HG03520 (cell line): ENCODE results near the gene CNTNAP2.
"Not testable (repeated sequence)": the region's sequence is repeated elsewhere in the genome, so short reads cannot be mapped to it uniquely, and the experiment has no call there.

Experiments used
- ATAC-seq: cut with Tn5 transposase; IDR thresholded peaks from one replicate; pipeline ENCODE4 v1.9.1; 2021; ENCODE audit warnings: mild to moderate bottlenecking, moderate library complexity; ENCODE audit not compliant: unreplicated experiment

The CNTNAP2 gene

GRCh38 chr7:148262721-148263229 is 2146.2 kb downstream of the CNTNAP2 start:
- peak; percentile 75 for ATAC-seq

- peak; percentile 43 for ATAC-seq
These were observed 2148.4 kb downstream of the CNTNAP2 start for GRCh38 chr7:148264933-148265557.

GRCh38 chr7:148265896-148266295 is 2149.3 kb downstream of the CNTNAP2 start:
- no peak for ATAC-seq

GRCh38 chr7:148266795-148267194 is 2150.2 kb downstream of the CNTNAP2 start:
- ATAC-seq = no peak

GRCh38 chr7:148270576-148270975 is 2154.0 kb downstream of the CNTNAP2 start:
- no peak for ATAC-seq

- no peak for ATAC-seq
These were observed 2157.5 kb downstream of the CNTNAP2 start for GRCh38 chr7:148274118-148274517.

- no peak for ATAC-seq
These were observed 2158.8 kb downstream of the CNTNAP2 start for GRCh38 chr7:148275359-148275890.

GRCh38 chr7:148276314-148277041 is 2159.9 kb downstream of the CNTNAP2 start:
- ATAC-seq = peak; percentile 55

- ATAC-seq = no peak
These were observed 2160.6 kb downstream of the CNTNAP2 start for GRCh38 chr7:148277042-148277660.

- ATAC-seq = no peak
These were observed 2169.5 kb downstream of the CNTNAP2 start for GRCh38 chr7:148286150-148286549.

- ATAC-seq = no peak
These were observed 2170.9 kb downstream of the CNTNAP2 start for GRCh38 chr7:148287538-148287937.

GRCh38 chr7:148288592-148289151 is 2172.1 kb downstream of the CNTNAP2 start:
- ATAC-seq = no peak

GRCh38 chr7:148289630-148290029 is 2173.0 kb downstream of the CNTNAP2 start:
- peak; percentile 80 for ATAC-seq

GRCh38 chr7:148290538-148290937 is 2173.9 kb downstream of the CNTNAP2 start:
- no peak for ATAC-seq

- ATAC-seq = no peak
These were observed 2175.2 kb downstream of the CNTNAP2 start for GRCh38 chr7:148291799-148292198.

- ATAC-seq = no peak
These were observed 2180.5 kb downstream of the CNTNAP2 start for GRCh38 chr7:148296994-148297644.

- not testable (repeated sequence) for ATAC-seq
These were observed 2182.2 kb downstream of the CNTNAP2 start for GRCh38 chr7:148298768-148299167.

- ATAC-seq = no peak
These were observed 2183.0 kb downstream of the CNTNAP2 start for GRCh38 chr7:148299350-148300276.

- ATAC-seq = not testable (repeated sequence)
These were observed 2185.8 kb downstream of the CNTNAP2 start for GRCh38 chr7:148302436-148302835.
